ENCODE results near the gene NTF3. TPM values are rescaled to one million over a fixed set of nuclear protein-coding genes. Genes with fewer than 3 reads are reported as not detected.
A peak's percentile ranks its signal among the peaks of the same experiment; 100 is the strongest.

Gene NTF3
- total and polyA plus RNA-seq, 12 donors = 0.20 to 2.2 (median 0.79) TPM; not detected in 1

DNA sequence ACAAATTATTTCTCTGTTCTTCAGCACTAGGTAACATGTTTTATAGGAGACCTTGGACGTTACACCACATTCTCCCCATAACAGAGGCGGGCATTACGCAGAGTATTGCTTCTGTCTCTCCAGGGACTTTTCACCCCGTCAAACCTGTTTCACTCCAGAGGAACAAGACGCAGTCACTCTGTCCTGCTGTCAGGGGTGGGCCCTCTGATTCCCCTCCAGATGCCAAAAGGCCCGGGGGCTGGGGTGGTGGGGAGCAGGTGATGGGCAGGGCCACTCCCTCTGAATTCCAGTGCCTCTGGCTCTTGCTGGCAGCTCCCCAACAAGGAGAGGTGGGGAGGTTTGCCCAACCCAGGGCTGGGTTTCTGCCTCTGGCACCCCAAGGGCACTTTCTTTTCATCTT is 71.9 kb downstream of the NTF3 start:
- ATAC-seq = no peak
- no peak for DNase-seq
- Histone ChIP-seq H3K36me3 (no peaks in the 10 kb centered on the region), H3K27ac (no peak overlapping the region), H3K4me3 (no peak overlapping the region), H3K4me1 (peaks cover 0 to 21% (median 10%) of the 10 kb centered on the region in 9 donors), H3K9me3 (no peaks in the 10 kb centered on the region), H3K27me3 (peaks cover 0 to 8% (median 0%) of the 10 kb centered on the region in 7 donors)
- intact Hi-C loops (cut with DNase I) = no loop called here
- TF ChIP-seq, protein P1, sequence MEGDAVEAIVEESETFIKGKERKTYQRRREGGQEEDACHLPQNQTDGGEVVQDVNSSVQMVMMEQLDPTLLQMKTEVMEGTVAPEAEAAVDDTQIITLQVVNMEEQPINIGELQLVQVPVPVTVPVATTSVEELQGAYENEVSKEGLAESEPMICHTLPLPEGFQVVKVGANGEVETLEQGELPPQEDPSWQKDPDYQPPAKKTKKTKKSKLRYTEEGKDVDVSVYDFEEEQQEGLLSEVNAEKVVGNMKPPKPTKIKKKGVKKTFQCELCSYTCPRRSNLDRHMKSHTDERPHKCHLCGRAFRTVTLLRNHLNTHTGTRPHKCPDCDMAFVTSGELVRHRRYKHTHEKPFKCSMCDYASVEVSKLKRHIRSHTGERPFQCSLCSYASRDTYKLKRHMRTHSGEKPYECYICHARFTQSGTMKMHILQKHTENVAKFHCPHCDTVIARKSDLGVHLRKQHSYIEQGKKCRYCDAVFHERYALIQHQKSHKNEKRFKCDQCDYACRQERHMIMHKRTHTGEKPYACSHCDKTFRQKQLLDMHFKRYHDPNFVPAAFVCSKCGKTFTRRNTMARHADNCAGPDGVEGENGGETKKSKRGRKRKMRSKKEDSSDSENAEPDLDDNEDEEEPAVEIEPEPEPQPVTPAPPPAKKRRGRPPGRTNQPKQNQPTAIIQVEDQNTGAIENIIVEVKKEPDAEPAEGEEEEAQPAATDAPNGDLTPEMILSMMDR (IDR thresholded peaks at IDR 0.05) = no peak
- WGBS, 2 donors = 85 to 88% methylated on average over 6 of the region's 6 CpGs

DNA sequence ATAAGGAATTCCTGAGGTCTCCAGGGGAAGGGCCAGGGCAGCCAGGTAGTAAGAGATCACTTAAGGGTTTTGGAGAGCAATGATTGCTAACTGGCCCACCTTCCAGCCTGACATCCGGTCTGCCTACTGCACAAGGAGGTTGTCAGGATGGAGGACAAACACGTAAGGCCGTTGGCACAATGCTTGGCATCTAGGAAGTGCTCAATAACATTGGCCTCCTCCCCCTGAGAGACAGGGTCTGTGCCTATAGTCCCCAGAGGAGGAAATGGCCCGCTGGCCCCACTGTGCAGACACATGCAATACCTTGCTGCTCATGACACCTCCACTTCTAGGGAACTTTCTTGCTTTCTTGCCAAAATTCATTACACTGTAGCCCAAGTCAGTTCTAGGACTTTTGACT is 73.2 kb downstream of the NTF3 start:
- Histone ChIP-seq H3K36me3 (no peaks in the 10 kb centered on the region), H3K4me3 (no peak overlapping the region), H3K27me3 (peaks cover 0 to 14% (median 5%) of the 10 kb centered on the region in 7 donors), H3K27ac (no peak overlapping the region), H3K4me1 (peaks cover 0 to 24% (median 10%) of the 10 kb centered on the region in 9 donors), H3K9me3 (no peaks in the 10 kb centered on the region)
- no peak for DNase-seq
- WGBS, 2 donors = 93 to 95% methylated on average over 4 of the region's 4 CpGs
- ATAC-seq = no peak
- TF ChIP-seq, protein P1 (IDR thresholded peaks at IDR 0.05) = no peak
- intact Hi-C loops (cut with DNase I) = loop anchor here in 3 of 10 donors (5.0 kb wide), 3 partner anchors 48 to 73 kb away; partner anchors contain the start of gene NTF3 (in 1 of the 3)

DNA sequence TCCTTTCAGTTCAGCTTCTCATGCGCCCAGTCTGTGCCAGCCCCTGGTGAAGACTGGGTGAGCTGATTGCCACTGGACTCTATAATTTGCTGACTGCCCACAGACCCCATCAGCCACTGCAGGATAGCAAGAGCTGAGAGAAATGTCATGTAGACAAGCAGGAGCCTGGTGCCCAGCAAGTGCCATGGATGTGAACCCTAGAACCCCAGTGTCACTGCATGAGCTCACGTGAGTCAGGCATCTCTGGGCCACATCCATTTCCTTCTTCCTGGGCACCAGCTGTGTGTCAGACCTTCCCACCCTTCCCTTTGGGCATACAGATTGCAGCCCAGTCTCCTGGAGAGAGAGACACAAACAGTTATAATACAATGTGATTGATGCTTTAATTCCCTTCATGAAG is 73.8 kb downstream of the NTF3 start:
- no peak for DNase-seq
- intact Hi-C loops (cut with DNase I) = loop anchor here in 3 of 10 donors (5.0 kb wide), 3 partner anchors 48 to 73 kb away; partner anchors contain the start of gene NTF3 (in 1 of the 3)
- no peaks in the 10 kb centered on the region for H3K9me3 ChIP-seq

DNA sequence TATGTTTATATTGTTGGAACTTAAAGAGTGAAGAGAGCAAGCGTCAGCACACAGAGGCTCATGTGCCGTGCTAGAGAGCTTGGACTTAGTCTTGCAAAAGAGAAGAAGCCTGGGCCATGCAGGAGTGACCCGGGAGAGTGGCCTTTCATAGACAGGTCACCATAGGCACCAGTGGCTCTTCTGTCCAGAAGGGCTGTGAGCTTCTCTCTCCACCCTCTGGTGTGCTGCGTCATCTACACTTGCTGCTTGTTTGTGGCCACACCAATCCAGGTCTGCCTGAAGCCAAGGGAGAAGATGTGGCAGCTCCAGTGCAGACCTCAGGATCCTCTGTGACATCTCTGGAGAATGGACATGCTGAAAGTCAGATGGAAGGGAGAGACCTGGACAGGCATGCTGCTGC is 74.4 kb downstream of the NTF3 start:
- peak in 5 of 8 donors; percentile 10 to 23 (median 15) for ATAC-seq
- 78 to 81% methylated on average over 4 of the region's 4 CpGs for WGBS, 2 donors
- intact Hi-C loops (cut with DNase I) = loop anchor here in 3 of 10 donors (5.0 kb wide), 3 partner anchors 49 to 74 kb away; partner anchors contain the start of gene NTF3 (in 1 of the 3)

More for the DNA sequence above, 73.8 kb downstream of the NTF3 start:
- H3K36me3 ChIP-seq = no peaks in the 10 kb centered on the region
- no peak overlapping the region for H3K27ac ChIP-seq
- H3K4me1 ChIP-seq = peaks cover 0 to 30% (median 10%) of the 10 kb centered on the region in 9 donors
- WGBS, 2 donors = 88 to 92% methylated on average over 2 of the region's 2 CpGs
- ATAC-seq = no peak
- TF ChIP-seq, protein P1 (IDR thresholded peaks at IDR 0.05) = no peak
- no peak overlapping the region for H3K4me3 ChIP-seq
- H3K27me3 ChIP-seq = peaks cover 0 to 20% (median 5%) of the 10 kb centered on the region in 7 donors

More for the DNA sequence above, 74.4 kb downstream of the NTF3 start:
- Histone ChIP-seq H3K27me3 (peaks cover 0 to 23% (median 5%) of the 10 kb centered on the region in 7 donors), H3K27ac (no peak overlapping the region), H3K4me1 (peaks cover 0 to 32% (median 11%) of the 10 kb centered on the region in 9 donors), H3K4me3 (no peak overlapping the region), H3K9me3 (no peaks in the 10 kb centered on the region), H3K36me3 (no peaks in the 10 kb centered on the region)
- TF ChIP-seq, protein P1 (IDR thresholded peaks at IDR 0.05) = no peak
- DNase-seq = no peak

Data from heart right ventricle (tissue), 16 donors.